IMR-90 (cell line): Measurements from ENCODE around the gene GRHL3. TPM values are rescaled to one million over a fixed set of nuclear protein-coding genes. Genes with fewer than 3 reads are reported as not detected.

ENCODE experiments used
- ATAC-seq: fragments of 200-7000 bp; cut with Tn5 transposase; 2 replicates; pipeline ENCODE4 v1.9.1; 2020; ENCODE audit warnings: low read depth, mild to moderate bottlenecking, moderate library complexity
- BruUV-seq: library from RNA; stranded (reverse); fragments of 400-500 nt; replicated peaks from 2 replicates; lab custom pipeline; 2021; lab: Mats Ljungman, UMichigan
- CTCF ChIA-PET: fragments of 300-600 bp; formaldehyde crosslinking; extraction: SDS; loops from one replicate; lab custom pipeline; 2021; ENCODE audit warnings: antibody characterized with exemption; lab: Yijun Ruan, JAX
- POLR2A ChIA-PET: fragments of 300-600 bp; sonication (Branson Sonifier 250); formaldehyde crosslinking; loops from one replicate; lab custom pipeline; 2022; ENCODE audit warnings: antibody characterized with exemption; ENCODE audit not compliant: unreplicated experiment; lab: Charles Lee
- DNase-seq: peaks from one replicate; pipeline ENCODE4 v3.0.0; 2013
- H2AFZ ChIP-seq: replicated peaks from 2 replicates; pipeline ENCODE3; 2013; ENCODE audit warnings: low read length, mild to moderate bottlenecking; ENCODE audit not compliant: poor library complexity
- H2AK5ac ChIP-seq: 2 replicates; pipeline ENCODE4 v1.6.1; 2013; ENCODE audit warnings: low read depth, low read length, inconsistent platforms
- H2AK9ac ChIP-seq: replicated peaks from 2 replicates; pipeline ENCODE3; 2013; ENCODE audit warnings: mild to moderate bottlenecking, low read depth, low read length, moderate library complexity; ENCODE audit not compliant: poor library complexity
- H2BK120ac ChIP-seq: 2 replicates; pipeline ENCODE4 v1.6.1; 2013; ENCODE audit warnings: low read depth, low read length, inconsistent platforms
- H2BK15ac ChIP-seq: 3 replicates; pipeline ENCODE4 v1.6.1; 2013; ENCODE audit warnings: low read depth, low read length, inconsistent platforms
- H2BK20ac ChIP-seq: 2 replicates; pipeline ENCODE4 v1.6.1; 2013; ENCODE audit warnings: low read depth, mild to moderate bottlenecking, inconsistent platforms, low read length, moderate library complexity
- H2BK5ac ChIP-seq: 2 replicates; pipeline ENCODE4 v1.6.1; 2013; ENCODE audit warnings: mild to moderate bottlenecking, low read depth, low read length, inconsistent platforms; ENCODE audit not compliant: poor library complexity, severe bottlenecking
- H3K14ac ChIP-seq: replicated peaks from 2 replicates; pipeline ENCODE4 v1.6.1; 2013; ENCODE audit warnings: low read depth, low read length, inconsistent platforms
- H3K18ac ChIP-seq: 2 replicates; pipeline ENCODE4 v1.6.1; 2013; ENCODE audit warnings: low read depth, low read length, control low read depth
- H3K23ac ChIP-seq: 2 replicates; pipeline ENCODE4 v1.6.1; 2013; ENCODE audit warnings: low read depth, low read length, inconsistent platforms
- H3K27ac ChIP-seq: 2 replicates; pipeline ENCODE4 v1.5.1; 2013; ENCODE audit warnings: mild to moderate bottlenecking, control low read depth, low read length; ENCODE audit not compliant: insufficient read depth
- H3K27me3 ChIP-seq: 2 replicates; pipeline ENCODE4 v1.6.1; 2013; ENCODE audit warnings: low read length; ENCODE audit not compliant: control insufficient read depth, insufficient read depth
- H3K36me3 ChIP-seq: 2 replicates; pipeline ENCODE4 v1.6.1; 2013; ENCODE audit warnings: low read length, mixed read lengths; ENCODE audit not compliant: control insufficient read depth, insufficient read depth
- H3K4ac ChIP-seq: 2 replicates; pipeline ENCODE4 v1.6.1; 2013; ENCODE audit warnings: low read depth, low read length, inconsistent platforms
- H3K4me1 ChIP-seq: 2 replicates; pipeline ENCODE4 v1.6.1; 2013; ENCODE audit warnings: low read length, mixed read lengths; ENCODE audit not compliant: control insufficient read depth, insufficient read depth
- H3K4me2 ChIP-seq: 2 replicates; pipeline ENCODE4 v1.6.1; 2013; ENCODE audit warnings: low read depth, mild to moderate bottlenecking, control low read depth, low read length, moderate library complexity
- H3K4me3 ChIP-seq: 2 replicates; pipeline ENCODE4 v1.5.1; 2013; ENCODE audit warnings: low read depth, mild to moderate bottlenecking, control low read depth, low read length, moderate library complexity; ENCODE audit not compliant: insufficient read depth
- H3K56ac ChIP-seq: 2 replicates; pipeline ENCODE4 v1.6.1; 2013; ENCODE audit warnings: low read length, inconsistent platforms; ENCODE audit not compliant: insufficient read depth; ENCODE audit errors: extremely low read depth
- H3K79me1 ChIP-seq, 2 experiments: 2 replicates each; pipeline ENCODE4 v1.6.1; 2013; ENCODE audit warnings: low read length in 2 of 2, inconsistent platforms in 1 of 2, low read depth in 1 of 2
- H3K9ac ChIP-seq: 2 replicates; pipeline ENCODE4 v1.6.1; 2013; ENCODE audit warnings: low read depth, low read length, control low read depth
- H3K9me1 ChIP-seq: 2 replicates; pipeline ENCODE4 v1.6.1; 2013; ENCODE audit warnings: low read length, inconsistent platforms; ENCODE audit not compliant: insufficient read depth
- H3K9me3 ChIP-seq: 2 replicates; pipeline ENCODE4 v1.6.1; 2013; ENCODE audit warnings: low read length; ENCODE audit not compliant: control insufficient read depth, insufficient read depth
- H4K20me1 ChIP-seq: 2 replicates; pipeline ENCODE4 v1.6.1; 2013; ENCODE audit warnings: low read length, inconsistent platforms; ENCODE audit not compliant: insufficient read depth
- H4K5ac ChIP-seq: 2 replicates; pipeline ENCODE4 v1.6.1; 2013; ENCODE audit warnings: mild to moderate bottlenecking, low read depth, low read length, control low read depth
- H4K8ac ChIP-seq, 2 experiments: 2 replicates each; pipeline ENCODE4 v1.6.1; 2013; ENCODE audit warnings: low read depth in 2 of 2, low read length in 2 of 2, control low read depth in 1 of 2, inconsistent platforms in 1 of 2
- H4K91ac ChIP-seq: 2 replicates; pipeline ENCODE4 v1.6.1; 2013; ENCODE audit warnings: low read depth, low read length, inconsistent platforms; ENCODE audit not compliant: insufficient read depth
- BHLHE40 ChIP-seq: fragments of 150-350 bp; IDR thresholded peaks from 2 replicates; pipeline ENCODE4 v1.6.1; 2016; ENCODE audit warnings: mild to moderate bottlenecking, low read depth, low read length
- MXI1 ChIP-seq: IDR thresholded peaks from 2 replicates; pipeline ENCODE4 v1.6.1; 2012; ENCODE audit warnings: low read depth, mild to moderate bottlenecking, low read length, moderate library complexity, borderline replicate concordance
- POLR2A ChIP-seq: IDR thresholded peaks from 2 replicates; pipeline ENCODE4 v1.6.1; 2012; ENCODE audit warnings: mild to moderate bottlenecking, low read depth, low read length
- RCOR1 ChIP-seq: IDR thresholded peaks from 2 replicates; pipeline ENCODE4 v1.6.1; 2012; ENCODE audit warnings: mild to moderate bottlenecking, low read length, improper control_type of control experiment; ENCODE audit not compliant: insufficient replicate concordance
- WGBS, 2 experiments: methylation state at CpG; one replicate each; pipeline versions ENCODE4 v1.1.5 to v1.1.7; 2013; ENCODE audit warnings: missing lambda C conversion rate in 2 of 2; ENCODE audit not compliant: insufficient read length in 1 of 2; ENCODE audit errors: extremely low coverage in 2 of 2; 5-methylcytosine and 5-hydroxymethylcytosine counted together
- dilution Hi-C: fragments of 300-500 bp; cut with HindIII; formaldehyde crosslinking; loops from one replicate; pipeline ENCODE4 v1.14.3; 2018; ENCODE audit warnings: low sequenced_read_pairs; ENCODE audit not compliant: unreplicated experiment
- in situ Hi-C: fragments of 300-500 bp; cut with MboI; formaldehyde crosslinking; loops from 3 replicates; pipeline ENCODE4 v1.14.3; 2019; ENCODE audit warnings: low sequenced_read_pairs, inconsistent platforms, mixed read lengths
- intact Hi-C: fragments of 100-400 bp; cut with micrococcal nuclease; formaldehyde crosslinking; loops from 2 replicates; pipeline ENCODE4 v1.10.0; 2022
- polyA plus RNA-seq, 3 experiments: library from polyadenylated mRNA; depleted of rRNA; stranded (reverse); fragments of >200 nt; gene quantifications; 2 replicates each; pipeline ENCODE4 v1.2.3, GENCODE V29; 2012; ENCODE audit warnings: low replicate concordance in 1 of 3
- total RNA-seq: library from RNA; depleted of rRNA; stranded (reverse); fragments of >200 nt; gene quantifications from 2 replicates; pipeline ENCODE4 v1.2.3, GENCODE V29; 2012
- TF ChIP-seq, protein P1 (sequence below): fragments of 150-350 bp; IDR thresholded peaks from 2 replicates; pipeline ENCODE4 v1.6.1; 2017; ENCODE audit warnings: mild to moderate bottlenecking, antibody characterized with exemption, low read length, low read depth

GRHL3 gene
- total and polyA plus RNA-seq, 2 of the 4 experiments (the other 2 are of a cell fraction): not detected

DNA sequence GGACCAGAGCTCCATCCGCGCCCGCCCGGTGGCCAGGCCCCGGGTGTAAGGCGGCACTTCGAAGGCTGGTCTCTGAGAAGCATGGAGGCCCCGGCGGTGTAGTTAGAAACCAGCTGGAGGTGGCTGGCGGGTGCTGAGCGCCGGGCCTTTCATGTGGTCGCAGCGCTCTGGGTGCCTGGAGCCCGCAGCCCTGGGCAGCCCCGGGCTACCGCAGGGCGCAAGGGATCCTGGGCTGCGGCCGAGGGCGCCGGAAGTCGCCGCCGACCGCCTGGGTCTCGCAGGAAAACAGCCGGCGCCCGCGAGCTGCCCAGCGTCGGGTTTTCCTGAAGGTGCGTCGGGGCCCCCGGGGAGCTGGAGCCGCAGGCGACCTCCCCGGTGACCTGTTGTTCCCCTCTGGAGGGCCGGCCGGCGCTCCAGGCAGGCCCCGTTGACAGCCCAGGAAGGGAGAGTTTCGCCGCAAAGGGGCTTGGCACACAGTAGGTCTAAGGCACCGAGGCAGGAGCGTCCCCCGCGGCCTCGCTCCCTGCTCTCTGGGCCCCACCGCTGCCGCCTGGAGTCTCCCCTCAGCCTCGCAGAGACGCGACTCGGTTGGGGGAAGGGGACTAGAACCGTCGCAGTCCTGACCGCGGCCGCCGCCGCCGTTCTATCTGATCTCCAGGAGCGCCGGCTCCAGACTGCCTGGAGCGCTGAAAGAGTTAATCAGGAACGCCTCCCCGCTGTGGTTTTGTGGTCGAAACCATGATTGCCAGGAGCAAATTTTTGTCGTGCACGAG is 2.7 kb downstream of the GRHL3 start:
- no peak overlapping the region for H3K56ac ChIP-seq
- H2AK5ac ChIP-seq: no peak overlapping the region; the same call in 1 of the 2 replicates
- POLR2A ChIA-PET: no interaction called here
- H2BK120ac ChIP-seq: peak overlapping the region; percentile 67
- H2AK9ac ChIP-seq: peak overlapping the region; percentile 63
- no TSS peak for BruUV-seq
- H4K8ac ChIP-seq: peak overlapping the region in 1 of 2 experiments; percentile 78; a peak in 1 of 4 replicates
- CTCF ChIA-PET: interaction anchor here (0.6 to 1.0 kb wide), 3 partner anchors 69 to 214 kb away, joined by 3 to 4 read pairs (median 3); no protein-coding TSS in a partner anchor
- H3K4me3 ChIP-seq: peak overlapping the region; percentile 31
- in situ Hi-C loops (no loop called here), dilution Hi-C loops (no loop called here), intact Hi-C loops (no loop called here)
- no peak overlapping the region; the same call in 1 of the 2 replicates for H3K18ac ChIP-seq
- TF ChIP-seq BHLHE40 (no peak; the same call in 1 of the 2 replicates), RCOR1 (peak; percentile 49), MXI1 (no peak), POLR2A (no peak)
- TF ChIP-seq, protein P1, sequence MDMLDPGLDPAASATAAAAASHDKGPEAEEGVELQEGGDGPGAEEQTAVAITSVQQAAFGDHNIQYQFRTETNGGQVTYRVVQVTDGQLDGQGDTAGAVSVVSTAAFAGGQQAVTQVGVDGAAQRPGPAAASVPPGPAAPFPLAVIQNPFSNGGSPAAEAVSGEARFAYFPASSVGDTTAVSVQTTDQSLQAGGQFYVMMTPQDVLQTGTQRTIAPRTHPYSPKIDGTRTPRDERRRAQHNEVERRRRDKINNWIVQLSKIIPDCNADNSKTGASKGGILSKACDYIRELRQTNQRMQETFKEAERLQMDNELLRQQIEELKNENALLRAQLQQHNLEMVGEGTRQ: no peak
- H3K9ac ChIP-seq: no peak overlapping the region
- H4K20me1 ChIP-seq: no peaks in the 10 kb centered on the region
- H3K27ac ChIP-seq: no peak overlapping the region
- ATAC-seq (peak; percentile 91), DNase-seq (peak; percentile 76)
- peaks cover 10% of the 10 kb centered on the region for H3K4me1 ChIP-seq
- H3K79me1 ChIP-seq: no peaks in the 10 kb centered on the region
- H3K4me2 ChIP-seq: peak overlapping the region; percentile 61
- 20% methylated on average over 50 of the region's 72 CpGs; no CpG with 5 or more reads in 1 of the 2 experiments for WGBS, 2 experiments
- H4K91ac ChIP-seq: peak overlapping the region; percentile 50
- peak overlapping the region; percentile 33; the same call in 1 of the 2 replicates for H4K5ac ChIP-seq
- peak overlapping the region; percentile 11; the same call in 1 of the 2 replicates for H3K14ac ChIP-seq
- no peaks in the 10 kb centered on the region for H3K36me3 ChIP-seq
- peaks cover 74% of the 10 kb centered on the region for H3K27me3 ChIP-seq
- no peak overlapping the region for H2BK20ac ChIP-seq
- no peaks in the 10 kb centered on the region; the same call in 1 of the 2 replicates for H3K9me1 ChIP-seq
- 0 out of 2 replicates have a peak overlapping the region, but pooled peaks have one; percentile 40 for H3K23ac ChIP-seq
- no peaks in the 10 kb centered on the region for H3K9me3 ChIP-seq
- H2AFZ ChIP-seq: peak overlapping the region; percentile 91
- no peak overlapping the region for H2BK5ac ChIP-seq
- H3K4ac ChIP-seq: peak overlapping the region; percentile 68
- H2BK15ac ChIP-seq: no peak overlapping the region; the same call in 2 of the 3 replicates
